GM23248 (cell line): ENCODE measurements around the gene PARP8.

Source experiments
- EZH2 ChIP-seq: fragments of 200-600 bp; sonication (generic); IDR thresholded peaks from 2 replicates; pipeline ENCODE4 v1.6.1; 2018; ENCODE audit warnings: antibody characterized with exemption, mild to moderate bottlenecking; ENCODE audit not compliant: insufficient read depth, poor library complexity, severe bottlenecking
- EZH2phosphoT487 ChIP-seq: fragments of 200-600 bp; sonication (generic); IDR thresholded peaks from 2 replicates; pipeline ENCODE4 v1.6.1; 2018; ENCODE audit warnings: antibody characterized with exemption, moderate library complexity, mild to moderate bottlenecking, low read depth; ENCODE audit not compliant: insufficient read depth

GRCh38 chr5:50856401-50857119 is 190.1 kb downstream of the PARP8 start:
- TF ChIP-seq EZH2 (no peak), EZH2phosphoT487 (no peak)
